CD4-positive, alpha-beta T cell treated with Interleukin-4 for 4 hours (primary cell): Measurements from ENCODE around the gene CERS6.

ENCODE experiments used
- DNase-seq: peaks from one replicate; pipeline ENCODE4 v3.0.0-alpha.2; 2020

Gene CERS6

DNA sequence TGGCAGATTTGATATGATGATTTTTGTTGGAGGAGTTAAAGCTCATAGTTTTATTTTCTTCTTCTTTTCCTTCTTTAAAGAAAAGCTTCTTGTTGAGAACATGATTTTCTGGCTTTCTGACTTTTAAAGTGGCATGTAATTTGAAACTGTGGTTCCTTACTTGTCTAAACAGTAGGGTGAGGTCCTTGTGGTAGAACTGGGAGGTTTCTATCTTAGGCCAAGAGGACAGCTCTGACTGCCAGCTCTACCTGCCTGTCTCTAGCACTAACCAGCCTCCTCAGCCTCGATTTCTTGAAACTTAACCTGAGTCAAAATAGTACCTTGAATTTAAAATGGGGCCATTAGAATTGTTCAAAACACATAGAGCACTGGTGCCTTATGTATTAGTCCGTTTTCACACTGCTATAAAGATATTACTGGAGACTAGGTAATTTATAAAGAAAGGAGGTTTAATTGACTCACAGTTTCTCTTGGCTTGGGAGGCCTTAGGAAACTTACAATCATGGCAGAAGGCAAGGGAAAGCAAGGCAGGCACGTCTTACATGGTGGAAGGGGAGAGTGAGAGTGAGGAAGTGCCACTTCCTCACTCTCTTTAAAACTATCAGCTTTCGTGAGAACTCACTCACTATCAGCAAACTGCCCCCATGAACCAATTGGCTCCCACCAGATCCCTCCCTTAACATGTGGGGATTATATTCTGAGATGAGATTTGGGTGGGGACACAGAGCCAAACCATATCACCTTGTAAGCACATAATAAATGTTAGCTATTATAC lies 119.0 kb downstream of the CERS6 start:
- no peak for DNase-seq

- no peak for DNase-seq
These were observed 121.8 kb downstream of the CERS6 start for GRCh38 chr2:168577885-168578284.

- DNase-seq: no peak
These were observed 127.1 kb downstream of the CERS6 start for GRCh38 chr2:168583064-168583709.

DNA sequence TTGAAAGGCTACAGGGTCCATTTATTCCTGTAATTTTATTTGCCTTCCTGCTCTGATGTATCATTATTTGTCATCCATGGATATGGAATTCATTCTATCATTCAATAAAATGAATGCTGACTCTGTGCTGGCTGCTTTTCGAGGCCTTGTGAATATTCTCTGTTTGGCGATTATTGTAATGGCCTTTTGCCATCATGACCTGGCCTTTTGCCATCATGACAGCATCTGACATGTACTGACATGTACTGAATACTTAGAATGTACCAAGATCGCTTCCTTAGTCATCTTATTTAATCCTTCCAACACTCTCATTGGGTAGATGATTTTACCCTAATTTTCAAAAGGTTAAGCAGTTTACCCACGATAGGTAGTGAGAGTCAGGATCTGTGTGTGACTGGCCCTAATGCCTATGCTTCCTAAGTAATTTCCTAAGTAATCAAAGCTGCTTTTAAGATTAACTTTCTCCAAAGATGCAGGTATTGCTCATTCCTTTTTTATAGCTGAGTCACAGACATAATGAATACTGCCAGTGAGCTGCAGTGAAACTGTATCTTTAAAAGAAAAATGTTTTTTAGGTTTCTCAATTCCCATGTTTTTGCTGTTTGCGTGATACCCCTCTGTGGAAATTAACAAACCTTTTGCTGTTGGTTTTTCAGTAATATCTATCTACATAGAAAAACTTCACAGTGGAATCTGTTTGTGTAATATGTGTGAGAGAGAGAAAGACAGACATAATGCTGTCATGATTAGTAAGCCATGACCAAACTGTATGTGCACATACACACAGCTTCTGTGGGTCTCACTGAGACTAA lies 127.8 kb downstream of the CERS6 start:
- DNase-seq: no peak

GRCh38 chr2:168584911-168585310 lies 128.8 kb downstream of the CERS6 start:
- no peak for DNase-seq

GRCh38 chr2:168585700-168586099 lies 129.6 kb downstream of the CERS6 start:
- DNase-seq: no peak

DNA sequence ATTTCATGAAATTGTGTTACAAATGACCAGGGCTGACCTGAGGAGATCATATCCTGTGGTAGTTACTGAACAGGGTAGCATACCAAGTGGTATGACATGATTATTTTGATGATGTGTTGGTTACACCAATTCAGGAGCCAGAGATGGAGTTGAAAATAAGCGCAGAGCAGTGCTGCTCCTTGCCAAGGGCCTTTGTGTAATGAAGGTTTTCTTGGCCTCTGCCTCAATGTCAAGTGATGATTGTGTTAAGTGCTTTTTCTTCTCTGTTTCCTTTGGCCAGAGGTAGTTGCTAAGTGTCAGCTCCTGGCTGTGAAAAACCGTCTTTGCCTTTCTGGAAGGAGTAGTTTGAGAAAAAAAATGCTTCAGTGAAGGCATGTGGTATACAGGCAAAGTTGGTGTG lies 131.2 kb downstream of the CERS6 start:
- DNase-seq: no peak

GRCh38 chr2:168589236-168590211 lies 133.5 kb downstream of the CERS6 start:
- no peak for DNase-seq

- DNase-seq: no peak
These were observed 136.2 kb downstream of the CERS6 start for GRCh38 chr2:168592181-168592831.

- DNase-seq: no peak
These were observed 137.6 kb downstream of the CERS6 start for GRCh38 chr2:168593713-168594112.

- no peak for DNase-seq
These were observed 138.7 kb downstream of the CERS6 start for GRCh38 chr2:168594778-168595177.

DNA sequence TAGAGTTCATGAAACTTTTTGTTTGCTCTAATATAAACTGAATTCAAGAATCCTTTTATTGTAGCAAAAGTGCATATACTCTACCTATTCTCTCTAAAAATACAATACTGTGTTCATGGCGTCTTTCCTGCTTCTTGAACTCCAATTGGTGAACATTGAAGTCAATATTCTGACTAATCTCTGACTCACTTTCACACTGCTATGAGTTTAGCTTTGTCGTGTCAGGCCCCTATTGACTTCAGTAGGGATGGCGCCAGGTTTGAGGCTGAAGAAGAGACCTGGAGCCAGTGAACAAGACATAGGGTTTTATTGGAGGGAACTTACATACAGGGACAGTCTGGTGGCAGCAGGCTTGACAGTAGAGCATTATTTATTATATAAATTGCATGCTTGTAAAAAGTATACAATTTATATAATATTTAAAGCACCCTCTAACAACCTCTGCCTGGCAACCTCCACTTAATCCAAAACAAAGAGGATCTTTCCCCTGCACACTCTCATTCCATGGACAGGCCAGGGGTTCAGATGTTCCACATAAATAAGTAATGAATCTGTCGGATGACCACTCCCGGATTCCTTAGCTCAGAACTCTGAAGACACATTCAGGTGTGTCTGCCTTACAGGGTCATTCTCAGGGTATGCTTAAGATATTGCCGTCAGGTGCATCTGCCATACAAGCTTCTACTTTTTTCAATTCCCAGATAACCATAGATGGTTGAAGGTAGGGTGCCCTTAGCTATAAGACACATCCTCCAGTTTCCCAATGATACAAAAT lies 141.0 kb downstream of the CERS6 start:
- DNase-seq: no peak

DNA sequence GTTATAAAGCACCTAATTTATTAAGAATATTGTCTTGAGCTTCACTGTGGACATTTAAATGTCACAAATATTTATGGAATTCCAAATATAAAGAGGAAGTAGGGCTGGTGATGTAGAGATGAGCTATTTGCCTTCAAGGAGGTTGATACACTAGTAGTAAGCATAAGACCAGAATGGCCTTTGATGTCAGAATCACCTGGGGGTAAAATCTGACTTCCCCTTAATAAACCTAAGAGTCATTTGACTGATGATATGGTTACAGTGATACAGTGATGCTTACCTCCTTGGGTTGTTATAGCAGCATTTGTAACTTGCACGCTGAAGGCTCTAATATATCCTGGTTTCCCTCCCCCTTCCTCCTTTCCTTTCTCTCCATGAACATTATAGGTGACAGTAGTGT lies 143.7 kb downstream of the CERS6 start:
- no peak for DNase-seq

DNA sequence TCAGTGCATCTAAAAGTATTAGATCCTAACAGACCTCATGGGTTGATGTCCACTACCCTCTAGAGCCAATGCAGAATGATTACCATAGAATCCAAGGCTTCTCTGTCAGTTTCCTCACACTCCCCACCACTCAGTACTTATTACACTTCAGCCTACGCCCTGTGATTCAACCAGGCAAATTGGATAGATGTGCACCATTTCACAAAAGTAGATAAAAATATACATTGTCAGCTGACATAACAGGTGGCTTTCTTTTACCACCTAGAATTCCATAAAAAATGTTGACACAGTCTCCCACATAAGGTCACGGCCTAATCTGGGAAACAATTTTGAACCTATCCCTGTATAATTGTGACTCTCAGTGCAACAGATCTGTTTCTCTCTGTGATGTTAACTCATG lies 144.9 kb downstream of the CERS6 start:
- no peak for DNase-seq

DNA sequence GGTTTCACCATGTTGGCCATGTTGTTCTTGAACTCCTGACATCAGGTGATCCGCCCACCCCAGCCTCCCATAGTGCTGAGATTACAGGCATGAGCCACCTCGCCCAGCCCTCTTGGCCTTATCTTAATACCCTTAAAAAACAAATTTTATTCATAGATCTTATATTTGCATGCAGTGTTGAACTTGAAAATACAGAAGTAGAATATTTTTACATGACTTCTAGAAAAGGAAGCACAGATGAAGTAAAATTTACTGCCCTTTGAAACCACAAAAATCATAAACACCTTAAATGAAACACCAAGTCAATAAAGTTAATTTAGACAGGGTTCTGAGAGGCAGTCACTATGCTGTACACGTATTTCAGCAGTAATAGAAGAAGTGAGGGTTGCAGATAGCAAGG lies 145.7 kb downstream of the CERS6 start:
- DNase-seq: no peak

- DNase-seq: no peak
These were observed 146.3 kb downstream of the CERS6 start for GRCh38 chr2:168602379-168602778.

DNA sequence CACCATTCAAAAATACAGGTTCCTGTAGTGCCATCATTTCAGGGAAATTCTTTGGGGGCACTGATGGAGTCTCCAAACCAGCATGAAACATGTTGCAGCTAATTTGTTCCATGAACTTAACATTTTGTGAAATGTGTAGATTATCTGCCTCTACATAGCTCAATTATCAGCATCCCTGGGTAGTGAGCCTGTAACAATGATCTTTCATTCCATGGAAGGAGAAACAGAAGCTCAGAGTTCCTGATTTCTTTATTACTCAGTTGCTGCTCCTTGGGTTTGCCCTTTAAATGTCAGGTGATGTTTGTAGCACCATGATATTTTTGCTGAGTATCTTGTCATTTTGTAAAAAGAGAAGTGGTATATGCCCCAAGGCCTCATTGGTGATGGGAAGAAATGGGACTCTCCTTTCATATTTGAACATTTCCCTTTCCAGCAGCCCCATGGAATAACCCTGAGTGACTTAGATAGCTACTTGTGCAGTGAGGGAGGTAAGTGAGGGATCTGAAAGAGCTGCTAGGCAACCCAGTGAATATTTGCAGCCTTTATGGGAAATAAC lies 146.9 kb downstream of the CERS6 start:
- DNase-seq: no peak

DNA sequence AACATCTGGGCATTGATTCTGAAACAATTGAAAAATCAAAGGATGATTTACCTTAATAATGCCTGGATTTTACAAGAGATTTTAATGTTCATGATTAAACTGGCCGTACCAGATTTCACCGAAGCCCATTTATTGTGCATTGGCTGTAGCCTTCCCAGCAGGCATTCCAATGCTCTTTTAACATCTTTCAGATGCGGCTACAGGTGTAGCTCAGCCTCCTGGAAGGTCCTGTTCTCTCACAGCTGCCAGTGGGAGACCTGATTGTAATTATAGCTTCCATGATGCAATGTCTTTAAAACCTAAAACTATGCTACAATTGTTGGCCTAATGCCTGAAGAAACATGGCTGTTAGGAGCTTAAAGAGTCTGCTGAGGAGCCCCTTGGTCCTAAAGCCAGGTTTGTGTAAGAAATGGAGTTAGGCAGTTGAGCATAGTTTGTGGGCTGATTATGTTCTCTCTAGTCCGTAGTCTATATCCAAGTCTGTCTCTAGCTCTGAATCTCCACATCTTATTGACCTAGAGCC lies 147.4 kb downstream of the CERS6 start:
- DNase-seq: no peak

DNA sequence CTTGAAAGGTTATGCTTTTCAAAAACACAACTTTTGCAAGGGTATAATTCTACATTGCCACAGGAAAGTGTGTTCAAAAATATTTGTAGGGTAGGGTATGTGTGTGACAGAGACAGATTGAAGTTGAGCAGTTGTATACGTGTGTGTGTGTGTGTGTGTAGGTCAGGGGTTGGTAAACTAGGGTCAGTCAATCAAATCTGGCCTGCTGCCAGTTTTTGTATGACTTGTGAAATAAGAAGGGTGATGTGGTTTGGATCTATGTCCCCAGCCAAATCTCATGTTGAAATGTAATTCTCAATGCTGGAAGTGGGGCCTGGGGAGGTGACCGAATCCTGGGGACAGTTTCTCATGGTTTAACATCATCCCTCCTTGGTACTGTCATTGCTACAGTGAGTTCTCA lies 148.2 kb downstream of the CERS6 start:
- no peak for DNase-seq

- no peak for DNase-seq
These were observed 151.9 kb downstream of the CERS6 start for GRCh38 chr2:168607992-168608391.

GRCh38 chr2:168608796-168609195 lies 152.7 kb downstream of the CERS6 start:
- no peak for DNase-seq
